GM18505 (cell line): ENCODE measurements around the gene GMPPA.

Source experiments
- ATAC-seq: cut with Tn5 transposase; IDR thresholded peaks from one replicate; pipeline ENCODE4 v1.9.1; 2021; ENCODE audit not compliant: unreplicated experiment
- POLR2A ChIP-seq: IDR thresholded peaks from 4 replicates; pipeline ENCODE4 v1.6.1; 2011; ENCODE audit warnings: borderline replicate concordance; ENCODE audit not compliant: insufficient read depth, insufficient read length; ENCODE audit errors: extremely low read depth

The GMPPA gene

DNA sequence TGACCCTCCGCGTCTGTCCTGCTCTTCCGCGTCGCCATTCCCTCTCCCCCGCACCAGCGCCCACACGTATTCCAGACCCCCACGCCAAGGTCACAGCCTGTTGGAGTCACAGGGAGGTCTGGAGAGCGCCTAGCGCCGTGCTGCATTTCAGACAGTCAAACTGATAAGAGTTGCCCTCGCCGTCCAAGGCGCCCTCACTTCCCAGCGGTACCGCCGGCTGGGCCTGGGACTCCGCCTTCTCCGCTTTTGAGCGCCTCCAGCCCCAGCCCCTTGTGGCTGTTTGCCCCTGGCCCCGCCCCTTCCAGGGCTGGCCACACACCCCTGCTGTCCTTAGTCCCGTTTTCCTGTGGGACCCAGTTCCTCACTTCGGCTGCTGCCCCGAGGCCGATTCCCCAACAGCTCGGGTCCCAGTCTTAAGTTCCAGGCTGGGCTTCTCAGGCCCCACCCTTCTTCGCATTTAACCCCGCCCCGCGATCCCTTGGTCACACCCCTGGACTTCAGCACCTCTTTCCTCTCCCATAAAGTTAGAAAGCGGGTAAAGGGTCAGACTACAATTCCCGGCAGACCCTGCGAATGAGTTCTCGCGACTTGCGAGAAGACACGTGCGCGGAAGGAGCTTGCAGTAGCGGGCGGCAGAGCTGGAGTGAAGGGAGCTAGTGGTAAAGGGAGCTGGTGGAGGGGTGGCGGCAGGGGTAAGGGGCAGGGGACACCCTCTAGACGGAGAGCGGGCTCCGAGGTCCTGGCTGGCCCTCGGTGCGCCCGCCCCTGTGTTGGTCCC, at the start of gene GMPPA:
GMPPA (plus strand) TSS at position 612 of the 778 bp plus-strand sequence. CDS start 1,085 bp downstream, outside the sequence.
- ATAC-seq = peak; percentile 89

GRCh38 chr2:219449609-219450008, 49.1 kb upstream of the GMPPA start:
- TF ChIP-seq POLR2A = no peak
- ATAC-seq = no peak

More for the DNA sequence above, at the start of gene GMPPA:
- TF ChIP-seq POLR2A = peak; percentile 89

- TF ChIP-seq POLR2A = no peak
- ATAC-seq = no peak
These were observed 46.9 kb upstream of the GMPPA start for GRCh38 chr2:219451661-219452360.

DNA sequence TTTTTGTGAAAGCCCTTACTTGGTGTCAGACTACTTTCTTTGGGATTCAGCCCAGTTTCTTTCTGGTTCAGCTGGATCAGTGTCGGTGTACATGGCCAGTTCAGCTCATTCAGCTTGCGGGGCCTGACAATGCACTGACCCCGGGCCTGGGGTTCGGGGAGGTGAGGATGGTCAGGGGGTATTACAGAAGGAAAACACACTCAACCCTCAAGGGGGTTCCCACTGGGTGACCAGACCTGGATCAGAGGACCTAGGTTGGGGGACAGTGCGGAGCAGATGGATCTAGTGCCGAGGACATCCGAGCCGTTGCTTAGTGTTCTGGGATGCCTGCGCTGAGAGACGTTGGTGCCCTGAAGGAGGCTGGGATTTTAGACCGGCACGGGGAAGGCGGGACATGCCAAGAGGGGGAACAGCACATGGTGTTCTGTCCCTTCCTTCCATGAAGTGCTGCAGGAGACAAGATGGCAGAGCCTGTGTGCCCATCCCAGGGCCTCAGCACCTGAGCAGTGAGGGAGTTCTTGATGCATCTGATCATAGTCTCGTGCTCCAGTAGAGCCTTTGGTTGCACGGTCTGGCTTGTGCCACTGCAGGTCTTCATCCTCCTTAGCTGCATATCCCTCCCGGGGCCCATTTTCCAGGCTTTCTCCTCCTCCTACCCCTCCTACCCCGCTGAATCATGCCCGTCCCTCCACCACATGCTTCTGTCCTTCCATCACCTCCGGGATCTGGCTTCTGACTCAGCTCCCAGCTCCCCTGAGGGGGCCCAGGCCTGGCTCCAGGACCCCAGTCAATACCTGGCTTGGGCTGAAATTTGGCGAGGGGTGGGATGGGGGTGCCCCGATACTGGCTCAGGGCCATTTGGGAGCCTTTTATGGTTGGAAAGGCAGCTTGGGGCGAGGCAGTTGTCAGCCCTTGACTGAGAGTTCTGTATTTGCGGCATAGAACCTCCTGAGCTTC, 46.1 kb upstream of the GMPPA start:
- ATAC-seq = no peak
- no peak for TF ChIP-seq POLR2A

GRCh38 chr2:219453671-219454590, 44.8 kb upstream of the GMPPA start:
- no peak for ATAC-seq

DNA sequence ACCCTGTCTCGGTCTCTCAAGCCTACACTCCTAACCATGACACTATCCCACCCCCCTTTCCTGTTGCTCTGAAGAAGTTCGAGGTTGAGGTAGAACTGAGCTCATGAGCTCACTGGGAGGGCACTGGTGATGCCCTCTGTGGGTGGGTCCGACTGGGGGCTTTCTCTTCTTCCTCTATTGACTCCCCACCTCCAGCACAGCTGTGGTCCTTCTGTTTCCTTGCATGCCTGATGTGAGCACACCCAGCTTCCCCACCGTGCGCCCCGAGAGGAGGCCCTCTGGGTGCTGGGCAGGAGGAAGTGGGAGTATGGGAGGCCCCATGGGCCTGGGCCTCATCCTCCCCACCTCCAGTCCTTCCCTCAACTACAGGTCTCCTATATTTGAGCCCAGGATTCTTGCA, 43.1 kb upstream of the GMPPA start:
- TF ChIP-seq POLR2A = no peak
- ATAC-seq = no peak

More at GRCh38 chr2:219453671-219454590, 44.8 kb upstream of the GMPPA start:
- TF ChIP-seq POLR2A = no peak

- TF ChIP-seq POLR2A = no peak
- no peak for ATAC-seq
These were observed 40.8 kb upstream of the GMPPA start for GRCh38 chr2:219457784-219458369.

GRCh38 chr2:219458996-219459395, 39.7 kb upstream of the GMPPA start:
- no peak for ATAC-seq
- no peak for TF ChIP-seq POLR2A

- no peak for ATAC-seq
These were observed 39.0 kb upstream of the GMPPA start for GRCh38 chr2:219459460-219460311.

GRCh38 chr2:219460424-219460926, 38.2 kb upstream of the GMPPA start:
- no peak for ATAC-seq
- no peak for TF ChIP-seq POLR2A

More at GRCh38 chr2:219459460-219460311, 39.0 kb upstream of the GMPPA start:
- no peak for TF ChIP-seq POLR2A

- no peak for TF ChIP-seq POLR2A
- ATAC-seq = no peak
These were observed 37.6 kb upstream of the GMPPA start for GRCh38 chr2:219461047-219461514.
